B cell (primary cell): ENCODE measurements around the gene EDARADD. TPM values are rescaled to one million over a fixed set of nuclear protein-coding genes. Genes with fewer than 3 reads are reported as not detected.

Experiments
- ATAC-seq: fragments of 200-7000 bp; cut with Tn5 transposase; one replicate; pipeline ENCODE4 v1.10.0; 2021; ENCODE audit warnings: low read depth, mild to moderate bottlenecking, moderate number of reproducible peaks, moderate library complexity
- CTCF ChIA-PET: fragments of 350-600 bp; sonication (Branson Sonifier 250); formaldehyde crosslinking; loops from one replicate; lab custom pipeline; 2021; ENCODE audit warnings: antibody characterized with exemption, inconsistent platforms; lab: Charles Lee
- POLR2A ChIA-PET: fragments of 350-600 bp; sonication (Branson Sonifier 250); formaldehyde crosslinking; loops from one replicate; lab custom pipeline; 2021; ENCODE audit warnings: antibody characterized with exemption; lab: Charles Lee
- DNase-seq: peaks from one replicate; pipeline ENCODE4 v3.0.0; 2013
- H2AFZ ChIP-seq: 2 replicates; pipeline ENCODE4 v1.6.1; 2012; ENCODE audit warnings: mild to moderate bottlenecking, low read depth, low read length; ENCODE audit not compliant: insufficient read depth, poor library complexity, severe bottlenecking
- H3K27ac ChIP-seq, 2 donors: 1 replicate in 1 of 2; 2 replicates in 1 of 2; pipeline ENCODE4 v1.5.1; 2012 to 2013; ENCODE audit warnings: low read length in 2 of 2, mild to moderate bottlenecking in 2 of 2, moderate library complexity in 1 of 2
- H3K27me3 ChIP-seq, 4 experiments: fragments of 200-600 bp in 1 of 4; sonication (generic) in 1 of 4; replicated peaks in 1 of 4; 1 replicate in 2 of 4; 2 replicates in 2 of 4; pipeline versions ENCODE4 v1.6.1 to v1.7.0; 2013 to 2016; ENCODE audit warnings: low read length in 3 of 4, mild to moderate bottlenecking in 2 of 4, mixed read lengths in 1 of 4, moderate library complexity in 1 of 4; ENCODE audit not compliant: insufficient read depth in 4 of 4, control insufficient read depth in 3 of 4; ENCODE audit errors: control extremely low read depth in 1 of 4
- H3K36me3 ChIP-seq, 2 experiments: replicated peaks in 1 of 2; 1 replicate in 1 of 2; 2 replicates in 1 of 2; pipeline versions ENCODE4 v1.6.1 to v1.7.1; 2013; ENCODE audit warnings: low read length in 1 of 2; ENCODE audit not compliant: insufficient read depth in 2 of 2, control insufficient read depth in 1 of 2; ENCODE audit errors: control extremely low read depth in 1 of 2, extremely low read depth in 1 of 2
- H3K4me1 ChIP-seq, 2 donors: fragments of 200-600 bp in 1 of 2; sonication (generic) in 1 of 2; 1 replicate in 1 of 2; 2 replicates in 1 of 2; pipeline versions ENCODE4 v1.5.1 to v1.6.1; 2013 to 2017; ENCODE audit warnings: low read length in 2 of 2; ENCODE audit not compliant: control insufficient read depth in 2 of 2, insufficient read depth in 2 of 2
- H3K4me2 ChIP-seq: replicated peaks from 2 replicates; pipeline ENCODE3; 2012; ENCODE audit warnings: mild to moderate bottlenecking, low read depth, low read length; ENCODE audit not compliant: poor library complexity, severe bottlenecking
- H3K4me3 ChIP-seq, 5 experiments: fragments of 200-600 bp in 1 of 5; sonication (generic) in 1 of 5; 1 replicate in 3 of 5; 2 replicates in 2 of 5; pipeline versions ENCODE4 v1.5.1 to v1.7.0; 2011 to 2016; ENCODE audit warnings: low read length in 4 of 5, mild to moderate bottlenecking in 4 of 5, low read depth in 2 of 5, control low read depth in 1 of 5, moderate library complexity in 1 of 5; ENCODE audit not compliant: insufficient read depth in 1 of 5; ENCODE audit errors: control extremely low read depth in 1 of 5, extremely low read depth in 1 of 5
- H3K79me2 ChIP-seq: fragments of 200-600 bp; sonication (generic); one replicate; pipeline ENCODE4 v1.6.0; 2016; ENCODE audit warnings: low read length; ENCODE audit not compliant: control insufficient read depth, insufficient read depth
- H3K9ac ChIP-seq: fragments of 200-600 bp; sonication (generic); 2 replicates; pipeline ENCODE4 v1.6.1; 2017; ENCODE audit warnings: mild to moderate bottlenecking, low read length, moderate library complexity
- H3K9me3 ChIP-seq, 3 donors: one replicate each; pipeline versions ENCODE4 v1.6.1 to v1.7.1; 2013; ENCODE audit warnings: low read length in 2 of 3; ENCODE audit not compliant: control insufficient read depth in 2 of 3, insufficient read depth in 1 of 3; ENCODE audit errors: control extremely low read depth in 1 of 3
- H4K20me1 ChIP-seq: 2 replicates; pipeline ENCODE4 v1.6.0; 2012; ENCODE audit warnings: mild to moderate bottlenecking, low read length; ENCODE audit not compliant: insufficient read depth, control insufficient read depth, poor library complexity, severe bottlenecking
- H3K27ac Mint-ChIP-seq: one replicate; pipeline ENCODE4 v1.8.0; 2021; ENCODE audit warnings: mixed read lengths
- H3K27me3 Mint-ChIP-seq: one replicate; pipeline ENCODE4 v1.8.0; 2021; ENCODE audit warnings: mixed read lengths
- H3K4me1 Mint-ChIP-seq: one replicate; pipeline ENCODE4 v1.8.0; 2021; ENCODE audit warnings: mixed read lengths
- H3K4me3 Mint-ChIP-seq: one replicate; pipeline ENCODE4 v1.8.0; 2021; ENCODE audit warnings: mixed read lengths
- H3K9me3 Mint-ChIP-seq: one replicate; pipeline ENCODE4 v1.8.0; 2022; ENCODE audit warnings: mixed read lengths; ENCODE audit not compliant: insufficient read depth
- EZH2 ChIP-seq: IDR thresholded peaks from 2 replicates; pipeline ENCODE4 v1.6.1; 2012; ENCODE audit warnings: borderline replicate concordance, low read depth, mild to moderate bottlenecking, moderate library complexity, low read length; ENCODE audit not compliant: insufficient read depth, poor library complexity, severe bottlenecking
- WGBS: methylation state at CpG from one replicate; pipeline ENCODE4 v1.1.5; 2013; ENCODE audit warnings: missing lambda C conversion rate; ENCODE audit not compliant: insufficient coverage; 5-methylcytosine and 5-hydroxymethylcytosine counted together
- intact Hi-C: fragments of 100-400 bp; cut with micrococcal nuclease; formaldehyde crosslinking; loops from one replicate; pipeline ENCODE4 v1.10.0; 2022
- polyA plus RNA-seq: library from polyadenylated mRNA; depleted of rRNA; stranded (reverse); fragments of >200 nt; gene quantifications from 2 replicates; pipeline ENCODE4 v1.2.3, GENCODE V29; 2012
- total RNA-seq, 2 donors: library from RNA; stranded (reverse); fragments of 120-200 nt in 1 of 2; gene quantifications; 1 replicate in 1 of 2; 2 replicates in 1 of 2; pipeline versions ENCODE4 v1.2.3 to v1.2.4, GENCODE V29; 2013 to 2022
- TF ChIP-seq, protein P1 (sequence below): fragments of 200-600 bp; IDR thresholded peaks from one replicate; pipeline ENCODE4 v1.8.0; 2022; ENCODE audit warnings: antibody characterized with exemption, mild to moderate bottlenecking

EDARADD gene
- total and polyA plus RNA-seq, 2 donors (not counting 1 experiment from before 2014, with no cell fraction given) = 0.15 TPM; not detected in 1

DNA sequence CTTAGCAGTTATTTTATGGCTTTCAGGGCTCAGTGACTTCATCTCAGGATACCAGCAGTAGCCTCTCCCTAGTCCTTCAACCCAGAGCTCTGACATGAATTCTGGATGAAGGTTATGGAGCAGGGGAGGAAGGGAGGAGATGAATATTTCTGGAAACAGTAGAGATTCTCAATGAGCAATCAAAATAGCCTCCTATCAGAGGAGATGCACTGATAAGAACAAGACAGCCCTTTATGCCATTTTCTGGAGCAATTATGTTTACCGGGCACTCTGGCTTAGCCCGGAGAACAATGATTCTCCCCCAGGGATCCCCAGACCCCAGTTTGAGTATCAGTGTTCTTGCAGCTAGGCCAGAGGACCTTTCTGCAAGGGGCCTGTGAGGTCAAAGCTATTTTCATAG is 37.9 kb upstream of the EDARADD start:
- WGBS = 100% methylated on average over 2 of the region's 2 CpGs
- H3K27ac Mint-ChIP-seq = no peak overlapping the region
- intact Hi-C loops = no loop called here

DNA sequence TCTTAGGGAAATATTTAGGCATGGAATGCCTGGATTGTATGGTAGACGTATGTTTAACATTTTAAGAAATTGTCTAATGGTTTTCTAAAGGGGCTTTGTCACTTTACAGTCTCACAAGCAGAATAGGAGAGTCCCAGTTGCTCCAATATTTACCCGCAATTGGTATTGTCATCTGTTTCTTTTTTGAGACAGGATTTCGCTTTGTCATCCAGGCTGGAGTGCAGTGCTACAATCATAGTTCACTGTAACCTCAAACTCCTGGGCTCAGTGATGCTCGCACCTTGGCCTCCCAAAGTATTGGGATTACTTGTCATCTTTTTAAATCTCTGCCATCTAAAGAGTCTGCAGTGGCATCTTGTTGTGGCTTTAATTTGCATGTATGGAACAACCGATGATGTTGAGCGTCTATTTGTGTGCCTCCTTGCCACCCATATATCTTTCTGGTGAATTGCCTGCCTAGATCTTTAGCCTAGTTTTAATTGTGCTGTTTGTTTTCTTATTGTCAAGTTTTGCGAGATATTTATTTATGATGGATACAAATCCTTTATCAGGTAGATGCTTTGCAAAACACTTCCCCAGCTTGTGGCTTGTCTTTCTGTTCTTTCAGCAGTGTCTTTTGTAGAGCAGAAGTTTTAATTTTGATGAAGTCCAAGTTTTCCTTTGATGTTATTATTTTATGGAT is 32.0 kb upstream of the EDARADD start:
- H3K4me1 Mint-ChIP-seq = no peaks in the 10 kb centered on the region
- Histone ChIP-seq H3K27ac (no peak overlapping the region), H3K4me2 (no peak overlapping the region), H3K9ac (no peak overlapping the region), H3K4me1 (no peaks in the 10 kb centered on the region), H3K79me2 (no peaks in the 10 kb centered on the region), H2AFZ (no peak overlapping the region), H3K4me3 (no peak overlapping the region), H3K9me3 (peaks cover 0 to 12% (median 0%) of the 10 kb centered on the region in 3 donors), H3K36me3 (no peaks in the 10 kb centered on the region), H4K20me1 (no peaks in the 10 kb centered on the region), H3K27me3 (no peaks in the 10 kb centered on the region)
- H3K9me3 Mint-ChIP-seq = peaks cover 15% of the 10 kb centered on the region
- ChIA-PET POLR2A (no interaction called here), CTCF (no interaction called here)
- H3K27me3 Mint-ChIP-seq = peaks cover 19% of the 10 kb centered on the region
- no peak overlapping the region for H3K4me3 Mint-ChIP-seq
- WGBS = 100% methylated on average over 5 of the region's 7 CpGs
- no peak overlapping the region for H3K27ac Mint-ChIP-seq
- TF ChIP-seq EZH2 = no peak
- TF ChIP-seq, protein P1, sequence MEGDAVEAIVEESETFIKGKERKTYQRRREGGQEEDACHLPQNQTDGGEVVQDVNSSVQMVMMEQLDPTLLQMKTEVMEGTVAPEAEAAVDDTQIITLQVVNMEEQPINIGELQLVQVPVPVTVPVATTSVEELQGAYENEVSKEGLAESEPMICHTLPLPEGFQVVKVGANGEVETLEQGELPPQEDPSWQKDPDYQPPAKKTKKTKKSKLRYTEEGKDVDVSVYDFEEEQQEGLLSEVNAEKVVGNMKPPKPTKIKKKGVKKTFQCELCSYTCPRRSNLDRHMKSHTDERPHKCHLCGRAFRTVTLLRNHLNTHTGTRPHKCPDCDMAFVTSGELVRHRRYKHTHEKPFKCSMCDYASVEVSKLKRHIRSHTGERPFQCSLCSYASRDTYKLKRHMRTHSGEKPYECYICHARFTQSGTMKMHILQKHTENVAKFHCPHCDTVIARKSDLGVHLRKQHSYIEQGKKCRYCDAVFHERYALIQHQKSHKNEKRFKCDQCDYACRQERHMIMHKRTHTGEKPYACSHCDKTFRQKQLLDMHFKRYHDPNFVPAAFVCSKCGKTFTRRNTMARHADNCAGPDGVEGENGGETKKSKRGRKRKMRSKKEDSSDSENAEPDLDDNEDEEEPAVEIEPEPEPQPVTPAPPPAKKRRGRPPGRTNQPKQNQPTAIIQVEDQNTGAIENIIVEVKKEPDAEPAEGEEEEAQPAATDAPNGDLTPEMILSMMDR = no peak
- DNase-seq = no peak
- no peak for ATAC-seq
- intact Hi-C loops = no loop called here

More for the DNA sequence above, 37.9 kb upstream of the EDARADD start:
- TF ChIP-seq, protein P1 = no peak
- no peak for TF ChIP-seq EZH2
- Histone ChIP-seq H3K9ac (no peak overlapping the region), H3K4me1 (no peaks in the 10 kb centered on the region), H3K27me3 (peaks cover 0 to 4% (median 0%) of the 10 kb centered on the region in 4 experiments), H4K20me1 (no peaks in the 10 kb centered on the region), H3K9me3 (peaks cover 0 to 12% (median 0%) of the 10 kb centered on the region in 3 donors), H3K4me3 (no peak overlapping the region), H3K4me2 (no peak overlapping the region), H2AFZ (no peak overlapping the region), H3K36me3 (no peaks in the 10 kb centered on the region), H3K79me2 (no peaks in the 10 kb centered on the region), H3K27ac (no peak overlapping the region)
- no peak overlapping the region for H3K4me3 Mint-ChIP-seq
- H3K9me3 Mint-ChIP-seq = peaks cover 15% of the 10 kb centered on the region
- POLR2A ChIA-PET = no interaction called here
- DNase-seq (no peak), ATAC-seq (no peak)
- peaks cover 25% of the 10 kb centered on the region for H3K27me3 Mint-ChIP-seq
- CTCF ChIA-PET = no interaction called here
- H3K4me1 Mint-ChIP-seq = no peaks in the 10 kb centered on the region
